CD4-positive, alpha-beta T cell treated with Interleukin-6 for 4 hours (primary cell): ENCODE results near the gene ZNF117.
"Not testable (repeated sequence)": the region's sequence is repeated elsewhere in the genome, so short reads cannot be mapped to it uniquely, and the experiment has no call there.

Experiments
- DNase-seq: peaks from one replicate; pipeline ENCODE4 v3.0.0-alpha.2; 2020; ENCODE audit warnings: mixed read lengths

The ZNF117 gene

DNA sequence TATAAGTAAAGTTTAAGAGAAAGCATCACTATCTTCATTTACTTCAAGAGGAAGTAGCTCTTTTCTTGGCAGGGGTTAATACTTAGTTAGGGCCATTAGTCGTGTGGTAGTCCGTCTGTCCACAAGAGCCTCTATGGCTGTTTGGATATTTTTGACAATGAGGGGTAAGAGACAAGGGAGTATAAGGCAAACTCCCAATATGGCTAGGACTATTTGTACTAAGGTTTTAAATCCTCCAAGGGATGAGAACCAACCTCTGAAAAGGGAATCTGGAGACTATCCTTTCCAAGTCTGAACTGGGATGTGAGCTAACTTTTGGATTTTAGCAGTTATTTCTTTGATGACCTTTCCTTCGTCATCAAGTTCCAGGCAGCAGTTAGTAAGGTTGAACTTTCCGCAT, at the start of gene ZNF117:
Gene ZNF117 (minus strand): TSS at position 101 of the 400 bp plus-strand sequence.
- no peak for DNase-seq

DNA sequence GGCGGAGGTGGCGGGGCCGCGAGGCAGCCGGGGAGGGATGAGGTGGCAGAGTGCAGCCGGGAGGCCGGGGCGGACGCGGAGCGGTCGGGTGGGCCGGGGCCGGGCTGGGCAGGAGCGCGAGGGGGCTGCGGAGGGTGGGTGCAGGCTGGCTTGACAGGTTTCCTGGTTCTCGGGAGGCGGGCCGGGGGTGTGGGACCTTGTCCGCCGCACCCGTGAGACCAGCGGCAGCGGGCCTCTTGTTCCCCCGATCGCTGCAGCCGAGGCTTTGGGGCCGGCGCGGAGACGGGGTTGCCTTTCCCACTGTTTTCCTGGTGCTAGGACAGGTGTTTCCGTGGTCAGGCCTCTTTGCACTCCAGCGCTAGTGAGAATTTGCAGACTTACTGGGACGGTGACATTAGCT, 47.9 kb upstream of the ZNF117 start:
- DNase-seq, result peak; percentile 23

GRCh38 chr7:65037740-65038688, 47.2 kb upstream of the ZNF117 start:
- peak; percentile 96 for DNase-seq

DNA sequence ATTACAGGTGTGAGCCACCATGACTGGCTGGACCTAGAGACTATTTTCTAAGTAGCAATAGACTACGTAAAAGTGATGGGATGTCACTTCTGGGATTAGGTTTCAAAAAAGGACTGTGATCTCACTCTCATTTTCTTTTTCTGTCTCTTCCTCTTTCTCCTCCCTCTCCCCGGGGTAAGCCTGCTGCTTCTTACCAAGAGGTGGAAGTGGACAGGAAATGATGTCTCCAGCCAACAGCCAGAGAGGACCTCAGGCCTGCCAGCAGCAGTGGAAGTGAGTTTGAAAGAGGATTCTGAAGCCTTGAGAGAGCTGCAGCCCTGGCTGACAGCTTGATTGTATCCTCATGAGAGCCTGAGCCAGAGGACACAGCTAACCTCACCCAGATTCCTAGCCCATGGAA, 45.7 kb upstream of the ZNF117 start:
- not testable (repeated sequence) for DNase-seq

DNA sequence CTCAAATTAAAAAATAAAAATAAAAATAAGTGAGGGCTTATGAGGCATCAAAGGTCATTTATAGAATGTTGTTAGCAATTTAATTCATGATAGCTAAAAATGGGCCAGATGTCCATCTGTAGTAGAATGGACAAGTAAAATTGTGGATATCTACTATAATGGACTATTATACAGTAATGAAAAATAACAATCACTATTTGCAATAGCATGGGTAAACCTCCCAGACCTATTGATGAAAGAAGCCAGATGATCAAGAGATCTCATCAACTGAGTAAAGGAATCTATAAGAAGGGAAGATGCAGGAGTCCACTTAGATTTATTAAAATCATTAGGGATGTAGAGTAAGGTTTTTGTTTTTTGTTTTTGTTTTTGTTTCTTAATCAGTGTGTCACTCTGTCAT, 44.6 kb upstream of the ZNF117 start:
- not testable (repeated sequence) for DNase-seq

DNA sequence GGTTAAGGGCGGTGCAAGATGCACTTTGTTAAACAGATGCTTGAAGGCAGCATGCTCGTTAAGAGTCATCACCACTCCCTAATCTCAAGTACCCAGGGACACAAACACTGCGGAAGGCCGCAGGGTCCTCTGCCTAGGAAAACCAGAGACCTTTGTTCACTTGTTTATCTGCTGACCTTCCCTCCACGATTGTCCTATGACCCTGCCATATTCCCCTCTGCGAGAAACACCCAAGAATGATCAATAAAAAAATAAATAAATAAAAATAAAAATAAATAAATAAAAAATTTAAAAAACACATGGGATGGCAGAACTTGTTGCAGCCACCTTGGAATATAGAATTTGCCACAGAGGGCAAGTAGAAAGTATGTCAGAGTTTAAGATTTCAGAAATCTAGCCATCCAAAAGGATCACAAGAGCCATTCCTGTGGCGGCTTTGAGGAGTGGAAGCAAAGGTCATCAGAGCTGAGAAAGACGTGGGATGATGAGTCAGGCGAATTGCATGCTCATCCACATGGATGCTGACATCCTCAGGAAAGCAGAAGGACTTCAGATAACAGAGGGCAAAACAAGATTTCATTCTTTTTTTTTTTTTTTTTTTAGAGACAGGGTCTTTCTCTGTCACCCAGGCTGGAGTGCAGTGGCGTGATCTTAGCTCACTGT, 43.4 kb upstream of the ZNF117 start:
- DNase-seq, result not testable (repeated sequence)

- not testable (repeated sequence) for DNase-seq
Observed at GRCh38 chr7:65033391-65033790, 42.6 kb upstream of the ZNF117 start.

- DNase-seq, result not testable (repeated sequence)
Observed at GRCh38 chr7:65025023-65025422, 34.2 kb upstream of the ZNF117 start.

DNA sequence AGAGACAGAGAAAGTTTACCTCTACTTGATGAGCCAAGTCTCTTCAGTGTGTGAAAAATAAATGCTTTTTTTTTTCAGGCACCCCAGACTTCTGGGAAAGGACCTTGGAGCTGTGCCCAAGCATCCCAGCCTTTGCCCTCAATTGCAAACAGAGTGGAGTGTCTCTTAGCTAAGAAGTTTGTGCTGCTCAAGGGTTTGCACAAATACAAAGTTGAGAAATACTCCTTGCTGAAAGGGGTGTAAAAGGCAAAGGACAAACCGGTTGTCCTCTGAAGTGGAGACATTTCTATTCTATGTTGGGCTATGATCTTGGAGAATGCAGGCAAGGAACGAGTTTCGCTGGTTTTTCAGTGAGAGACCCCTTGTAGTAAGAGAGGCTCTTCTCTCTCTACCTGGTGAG, 30.1 kb upstream of the ZNF117 start:
- not testable (repeated sequence) for DNase-seq

DNA sequence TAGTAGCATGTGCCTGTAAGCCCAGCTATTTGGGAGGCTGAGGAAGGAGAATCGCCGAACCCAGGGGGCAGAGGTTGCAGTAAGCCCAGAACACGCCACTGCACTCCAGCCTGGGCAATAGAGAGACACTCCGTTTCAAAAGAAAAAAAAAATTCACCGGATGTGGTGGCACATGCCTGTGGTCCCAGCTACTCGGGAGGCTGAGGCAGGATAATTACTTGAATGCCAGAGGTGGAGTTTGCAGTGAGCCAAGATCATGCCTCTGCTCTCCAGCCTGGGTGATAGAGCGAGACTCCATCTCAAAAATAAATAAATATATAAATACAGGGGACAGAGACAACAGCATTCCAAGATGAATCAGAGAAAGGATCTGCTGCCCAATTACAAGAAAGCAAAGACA, 19.0 kb upstream of the ZNF117 start:
- DNase-seq, result not testable (repeated sequence)

GRCh38 chr7:65009394-65009793, 18.6 kb upstream of the ZNF117 start:
- not testable (repeated sequence) for DNase-seq

- DNase-seq, result peak; percentile 22
Observed at GRCh38 chr7:65007036-65007435, 16.2 kb upstream of the ZNF117 start.

- peak; percentile 93 for DNase-seq
Observed at GRCh38 chr7:65006094-65006992, 15.5 kb upstream of the ZNF117 start, which contains the start of gene ERV3-1. Gene ERV3-1 (minus strand): TSS chr7:65006687. CDS start chr7:64993026, 13,661 bp downstream.

DNA sequence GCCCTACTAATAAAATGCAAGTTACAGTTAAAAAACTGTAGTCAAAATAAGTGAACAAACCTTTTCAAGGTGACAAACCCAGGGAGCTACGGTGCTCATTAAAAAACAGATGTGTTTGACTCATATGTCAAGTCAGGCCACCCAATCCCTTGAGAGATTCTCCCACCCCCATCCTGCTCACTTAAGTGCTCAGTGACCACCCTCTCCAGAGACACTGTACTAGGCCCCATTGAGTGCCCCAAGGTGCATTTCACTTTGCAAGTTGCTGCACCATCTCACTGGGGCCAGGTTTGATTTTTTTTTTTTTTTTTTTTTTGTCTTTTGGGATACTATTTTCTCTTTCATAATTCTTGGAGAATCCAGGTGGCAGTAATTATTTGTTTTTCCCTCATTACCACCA, 13.7 kb upstream of the ZNF117 start:
- no peak for DNase-seq

- no peak for DNase-seq
Observed at GRCh38 chr7:65002972-65003585, 12.2 kb upstream of the ZNF117 start.

- no peak for DNase-seq
Observed at GRCh38 chr7:65001291-65001814, 10.5 kb upstream of the ZNF117 start.

- no peak for DNase-seq
Observed at GRCh38 chr7:64999165-65000004, 8.5 kb upstream of the ZNF117 start.

DNA sequence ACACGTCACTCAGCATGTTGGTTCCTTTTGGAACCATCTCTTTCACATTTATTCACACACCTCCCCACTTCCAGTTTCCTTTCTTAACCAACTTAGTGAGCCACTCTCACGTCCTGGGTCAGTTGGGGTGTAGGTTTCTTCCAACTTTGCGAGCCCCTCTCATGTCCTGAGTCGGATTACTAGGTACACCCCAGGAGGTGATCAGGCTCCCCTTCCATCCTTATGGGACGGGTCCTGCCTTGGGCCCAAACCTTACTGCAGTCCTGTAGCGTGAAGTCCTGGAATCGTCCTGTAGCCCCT, 8.0 kb upstream of the ZNF117 start:
- DNase-seq, result no peak

DNA sequence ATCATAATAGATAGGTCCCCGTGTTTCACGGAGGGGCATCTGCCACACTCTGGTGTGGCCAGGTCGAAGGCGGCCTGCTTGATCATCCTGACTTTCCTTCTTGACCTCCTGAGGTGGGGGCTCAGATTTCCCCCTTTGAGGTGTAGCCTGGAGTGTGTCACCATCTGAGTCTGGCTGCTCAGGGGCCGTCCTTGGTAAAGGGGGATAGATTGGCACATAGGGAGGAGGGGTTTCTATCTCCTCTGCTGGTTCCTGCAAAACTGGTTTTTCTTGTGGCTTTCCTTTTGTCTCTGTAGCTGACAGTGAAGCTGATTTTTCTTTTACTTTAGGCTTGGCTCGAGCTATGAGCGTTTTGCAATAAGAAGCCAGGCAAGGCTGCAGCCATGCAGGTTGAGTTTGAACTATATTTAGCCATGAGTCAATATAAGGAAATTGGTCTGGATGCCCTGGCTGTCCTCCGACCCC, 7.1 kb upstream of the ZNF117 start:
- no peak for DNase-seq

- DNase-seq, result no peak
Observed at GRCh38 chr7:64997164-64997908, 6.5 kb upstream of the ZNF117 start.
